GM18526 (cell line): ENCODE measurements around the gene C1QTNF12.

Source experiments
- POLR2A ChIP-seq: IDR thresholded peaks from 3 replicates; pipeline ENCODE4 v1.6.1; 2011; ENCODE audit not compliant: insufficient read length; ENCODE audit errors: extremely low read depth

The C1QTNF12 gene

GRCh38 chr1:1246577-1247340, at the start of gene C1QTNF12:
C1QTNF12 (minus strand) TSS chr1:1246722; CDS start chr1:1246690, 32 bp downstream.
- no peak for TF ChIP-seq POLR2A

- TF ChIP-seq POLR2A: no peak
Measured at GRCh38 chr1:1295154-1295923, 48.8 kb upstream of the C1QTNF12 start.

GRCh38 chr1:1294250-1294890, 47.8 kb upstream of the C1QTNF12 start:
- no peak for TF ChIP-seq POLR2A

GRCh38 chr1:1293263-1294249, 47.0 kb upstream of the C1QTNF12 start:
- TF ChIP-seq POLR2A: no peak

GRCh38 chr1:1292851-1293250, 46.3 kb upstream of the C1QTNF12 start:
- TF ChIP-seq POLR2A: no peak

GRCh38 chr1:1292442-1292779, 45.9 kb upstream of the C1QTNF12 start:
- TF ChIP-seq POLR2A: no peak

GRCh38 chr1:1291548-1292441, 45.3 kb upstream of the C1QTNF12 start:
- TF ChIP-seq POLR2A: no peak

GRCh38 chr1:1291023-1291528, 44.6 kb upstream of the C1QTNF12 start:
- no peak for TF ChIP-seq POLR2A

GRCh38 chr1:1290238-1290731, 43.8 kb upstream of the C1QTNF12 start:
- no peak for TF ChIP-seq POLR2A

- no peak for TF ChIP-seq POLR2A
Measured at GRCh38 chr1:1287288-1288110, 41.0 kb upstream of the C1QTNF12 start.

GRCh38 chr1:1286313-1287261, 40.1 kb upstream of the C1QTNF12 start:
- no peak for TF ChIP-seq POLR2A

GRCh38 chr1:1285611-1286311, 39.2 kb upstream of the C1QTNF12 start:
- no peak for TF ChIP-seq POLR2A
